Endometrium (tissue), 2 donors: Measurements from ENCODE around the gene YJEFN3.

Experiments used
- FAIRE-seq: peaks from 2 replicates; lab custom pipeline; 2012; peaks lifted over from hg19 to GRCh38; lab: Jason Lieb, UNC
- donor health status: control.
- donor health status: control.

YJEFN3 gene

DNA sequence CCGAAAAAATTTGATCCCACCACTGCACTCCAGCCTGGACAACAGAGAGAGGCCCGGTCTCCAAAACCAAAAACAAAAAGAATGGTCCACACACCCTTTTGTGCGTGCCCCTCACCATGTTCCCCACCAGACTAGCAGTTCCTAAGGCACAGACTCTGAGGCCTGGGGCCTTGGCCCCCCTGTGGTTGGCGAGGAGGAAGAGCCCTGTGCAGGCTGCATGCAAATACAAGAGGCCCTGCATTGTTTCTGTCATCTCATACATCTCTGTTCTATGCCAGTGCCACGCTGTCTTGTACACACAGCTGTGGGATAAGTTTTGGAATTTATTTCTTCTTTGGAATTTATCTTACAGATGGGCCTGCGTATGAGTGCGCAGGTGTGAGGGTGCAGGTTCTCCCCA, 4.7 kb upstream of the YJEFN3 start:
- FAIRE-seq: no peak

DNA sequence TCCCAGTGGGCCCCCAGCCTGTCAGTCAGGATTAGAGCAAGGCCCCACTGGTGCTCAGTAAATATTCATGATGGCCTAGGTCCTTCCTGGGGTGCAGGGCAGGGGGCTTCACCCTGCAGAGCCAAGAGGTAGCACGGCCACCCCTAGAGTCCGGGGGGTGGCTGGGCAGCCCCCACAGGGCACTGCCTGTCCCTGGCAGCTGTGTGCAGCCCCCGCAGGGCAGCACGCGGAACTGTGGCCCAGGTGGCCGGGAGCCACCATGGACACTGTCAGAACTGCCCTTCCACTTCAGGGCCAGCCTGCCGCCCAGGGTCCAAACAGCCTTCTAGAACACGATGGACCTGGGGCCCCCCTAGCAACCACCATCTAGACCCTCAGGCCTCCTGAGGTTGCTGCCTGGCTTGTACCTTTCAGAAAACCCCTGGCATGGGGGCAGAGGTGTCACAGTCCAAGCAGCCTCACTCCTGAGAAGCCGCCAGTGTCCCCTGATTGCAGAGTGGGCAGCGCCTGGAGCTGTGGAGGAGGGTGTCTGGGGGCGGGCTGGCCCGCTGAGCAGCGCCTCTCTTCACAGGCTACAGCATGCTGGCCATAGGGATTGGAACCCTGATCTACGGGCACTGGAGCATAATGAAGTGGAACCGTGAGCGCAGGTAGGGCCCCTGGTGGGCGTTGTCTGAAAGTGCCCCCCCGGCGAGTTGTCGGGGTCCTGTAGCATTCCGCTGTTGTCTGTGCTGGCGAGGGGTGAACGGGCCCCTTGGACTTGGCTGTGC, 2.9 kb upstream of the YJEFN3 start:
- FAIRE-seq: no peak

DNA sequence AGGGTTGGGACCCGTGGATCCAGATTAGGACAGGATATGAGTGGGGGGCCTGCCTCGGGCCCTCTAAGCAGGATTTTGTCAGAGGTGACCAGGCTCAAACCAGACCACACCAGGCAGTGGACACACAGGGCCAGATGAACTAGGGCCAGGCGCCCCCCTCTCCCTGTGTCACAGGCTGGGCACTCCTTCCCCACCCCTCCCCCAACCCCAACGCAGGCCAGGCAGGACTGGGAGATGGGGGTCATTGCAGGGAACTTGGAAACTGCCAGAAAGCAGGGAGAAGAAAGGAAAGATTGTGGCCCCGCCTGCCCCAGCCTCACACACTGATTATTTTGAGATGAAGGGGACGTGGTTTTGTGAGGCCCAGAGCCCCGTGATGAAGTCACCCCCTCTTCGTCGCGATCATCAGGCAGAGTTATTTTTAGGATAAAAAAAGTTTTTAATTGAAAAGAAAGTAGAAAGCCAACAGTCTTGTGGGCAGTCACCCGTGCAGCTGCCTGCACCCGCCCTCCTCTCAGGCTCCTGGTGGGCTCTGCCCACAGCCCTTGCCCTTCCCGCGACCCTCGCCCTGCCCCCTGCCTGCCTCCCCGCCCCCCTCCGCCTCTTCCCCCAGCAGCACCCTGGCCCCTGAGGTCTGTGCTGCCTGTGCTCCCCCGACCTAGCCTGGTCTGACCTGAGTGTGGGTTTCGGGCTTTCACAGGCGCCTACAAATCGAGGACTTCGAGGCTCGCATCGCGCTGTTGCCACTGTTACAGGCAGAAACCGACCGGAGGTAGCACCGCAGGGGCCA, 1.9 kb upstream of the YJEFN3 start:
- FAIRE-seq: no peak

DNA sequence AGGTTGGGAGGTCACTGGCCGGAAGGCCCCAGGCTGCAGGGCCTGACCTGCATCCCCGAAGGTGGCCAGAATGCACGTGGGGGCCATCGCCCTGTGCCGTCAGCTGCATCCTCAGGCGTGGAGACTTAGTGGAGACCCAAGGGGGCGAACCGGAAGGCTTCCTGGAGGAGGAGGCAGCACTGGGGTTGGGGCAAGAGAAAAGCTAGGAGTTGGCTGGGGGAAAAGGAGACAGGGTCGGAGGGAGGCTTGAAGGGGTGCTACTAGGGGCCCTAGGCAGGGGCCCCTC, 1.4 kb upstream of the YJEFN3 start:
- no peak for FAIRE-seq

DNA sequence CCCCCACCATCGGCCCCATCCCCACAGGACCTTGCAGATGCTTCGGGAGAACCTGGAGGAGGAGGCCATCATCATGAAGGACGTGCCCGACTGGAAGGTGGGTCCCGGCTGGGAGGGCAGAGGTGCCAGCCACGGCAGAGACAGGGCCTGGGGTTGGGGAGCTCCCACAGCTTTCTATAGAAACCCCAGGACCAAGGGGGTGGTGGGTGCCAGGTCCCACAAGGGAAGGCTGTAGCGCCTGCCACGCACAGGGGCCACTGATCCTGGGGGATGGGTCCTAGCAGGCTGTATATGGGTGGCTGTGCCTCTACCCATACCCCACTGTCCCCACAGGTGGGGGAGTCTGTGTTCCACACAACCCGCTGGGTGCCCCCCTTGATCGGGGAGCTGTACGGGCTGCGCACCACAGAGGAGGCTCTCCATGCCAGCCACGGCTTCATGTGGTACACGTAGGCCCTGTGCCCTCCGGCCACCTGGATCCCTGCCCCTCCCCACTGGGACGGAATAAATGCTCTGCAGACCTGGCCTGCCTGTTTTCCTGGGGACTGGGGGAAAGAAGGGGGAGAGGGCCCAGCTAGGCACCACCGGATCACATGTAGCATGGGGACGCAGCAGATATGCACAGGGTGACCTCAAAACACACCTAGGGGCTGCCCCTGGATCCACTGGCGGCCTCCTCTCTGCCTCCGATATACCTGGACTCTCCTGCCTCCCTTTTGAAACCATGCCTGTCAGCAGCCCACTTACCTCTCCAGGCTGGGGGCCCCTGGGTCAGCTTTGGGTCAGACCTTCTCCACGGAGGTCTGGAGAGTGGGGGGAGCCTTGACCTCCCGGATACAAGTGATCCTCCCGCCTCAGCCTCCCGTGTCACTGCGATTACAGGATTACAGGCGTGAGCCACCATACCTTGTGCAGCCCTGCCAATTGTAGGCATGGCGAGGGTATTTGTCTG, 761 bp upstream of the YJEFN3 start:
- FAIRE-seq: no peak

DNA sequence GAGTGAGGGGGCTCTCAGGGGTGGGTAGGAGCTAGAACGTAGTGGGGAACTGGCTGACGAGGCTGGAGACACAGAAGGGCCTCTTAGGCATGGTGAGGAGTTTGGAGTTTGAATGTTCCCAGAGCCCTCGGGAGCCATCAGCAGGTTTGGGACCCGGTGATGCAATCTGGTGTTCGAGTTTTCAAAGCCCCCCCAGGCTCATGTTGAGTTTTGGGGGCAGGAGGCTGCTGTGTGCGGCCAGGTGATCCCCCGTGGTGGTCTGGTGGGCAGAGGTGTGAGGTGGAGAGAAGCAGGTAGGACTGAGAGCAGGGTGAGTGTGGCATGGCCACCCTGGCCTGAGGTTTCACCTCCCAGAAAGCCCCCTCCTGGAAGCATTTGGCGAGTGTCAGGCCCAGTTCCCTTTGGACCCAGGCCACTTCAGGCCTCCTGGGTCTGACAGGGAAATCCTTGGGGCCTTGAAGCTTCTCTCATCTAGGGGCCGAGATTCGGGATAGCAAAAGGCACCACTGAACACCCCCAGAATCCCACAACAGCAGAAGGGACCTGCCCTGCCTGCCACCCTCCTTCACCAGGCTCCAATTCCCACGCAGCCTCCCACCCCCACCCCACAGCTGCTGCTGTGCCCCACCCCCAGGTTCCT, 1.2 kb downstream of the YJEFN3 start:
- FAIRE-seq: no peak

DNA sequence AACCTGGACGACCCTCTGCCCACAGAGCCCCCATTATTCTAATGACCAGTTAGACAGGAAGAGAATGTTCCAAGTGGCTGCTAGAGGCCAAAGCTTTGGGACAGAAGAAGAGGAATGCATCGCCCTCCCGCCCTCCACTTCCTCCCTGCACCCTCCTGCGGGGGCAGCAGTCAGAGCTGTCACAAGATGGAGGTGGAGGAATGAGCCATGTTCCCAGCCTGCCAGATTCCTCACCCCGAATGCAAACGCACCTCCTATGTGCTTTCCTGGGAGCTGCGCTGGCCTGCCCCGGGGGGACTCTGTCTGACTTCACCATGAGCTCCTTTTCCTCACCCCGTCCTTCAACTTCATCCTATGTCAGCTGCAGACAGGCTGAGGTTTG, 1.7 kb downstream of the YJEFN3 start:
- FAIRE-seq: no peak

DNA sequence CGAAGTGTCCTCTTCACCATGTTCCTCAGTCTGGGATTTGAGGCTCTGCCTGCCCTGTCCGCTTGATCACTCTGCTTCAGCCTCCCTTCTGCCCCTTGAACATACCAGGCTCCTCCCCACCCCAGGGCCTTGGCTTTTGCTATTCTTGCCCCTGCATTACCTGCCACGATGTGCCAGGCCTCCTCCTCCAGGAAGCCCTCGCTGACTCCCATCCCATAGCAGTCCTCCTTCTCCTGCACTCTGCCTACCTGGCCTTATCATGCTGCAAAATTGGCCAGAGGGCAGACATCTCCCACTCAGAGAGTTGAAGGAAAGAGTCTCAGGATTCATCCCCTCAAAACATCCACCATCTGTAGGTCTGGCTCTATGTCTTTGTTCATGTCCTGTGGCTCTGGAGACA, 2.2 kb downstream of the YJEFN3 start:
- no peak for FAIRE-seq

DNA sequence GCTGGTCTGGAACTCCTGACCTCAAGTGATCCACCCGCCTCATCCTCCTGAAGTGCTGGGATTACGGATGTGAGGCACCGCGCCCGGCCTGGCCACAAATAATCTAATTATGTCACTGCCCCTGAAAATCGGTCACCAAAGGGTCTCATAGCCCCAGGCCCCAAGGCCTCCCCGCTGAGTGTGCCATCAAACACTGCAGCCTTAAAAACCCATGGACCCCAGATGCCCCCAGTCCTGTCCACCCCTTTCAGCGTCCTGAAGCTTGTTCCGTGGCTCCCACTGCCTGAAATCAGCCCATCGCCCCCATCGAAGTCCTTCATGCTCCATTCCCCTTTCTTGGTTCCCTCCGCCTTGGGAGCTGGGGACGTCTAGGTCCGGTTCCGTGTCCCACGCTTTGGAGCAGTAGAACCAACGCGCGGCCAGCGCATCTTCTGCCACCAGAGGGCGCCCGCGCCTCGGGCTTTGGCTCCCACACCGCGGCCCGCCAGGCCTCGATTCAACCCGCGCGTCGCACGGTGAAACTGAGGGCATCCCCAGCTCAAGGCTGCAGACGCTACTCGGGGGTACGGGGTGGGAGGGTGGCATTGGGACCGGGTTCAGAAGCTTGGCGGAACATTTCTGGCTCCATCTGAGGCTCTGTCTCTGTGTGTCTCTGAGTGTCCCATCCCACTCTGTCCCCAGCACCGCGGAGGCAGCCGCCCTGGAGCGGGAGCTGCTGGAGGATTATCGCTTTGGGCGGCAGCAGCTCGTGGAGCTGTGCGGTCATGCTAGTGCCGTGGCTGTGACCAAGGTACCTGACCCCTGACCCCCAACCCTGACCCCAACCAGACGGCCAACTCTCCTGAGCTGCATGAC, 3.5 kb downstream of the YJEFN3 start:
- no peak for FAIRE-seq

DNA sequence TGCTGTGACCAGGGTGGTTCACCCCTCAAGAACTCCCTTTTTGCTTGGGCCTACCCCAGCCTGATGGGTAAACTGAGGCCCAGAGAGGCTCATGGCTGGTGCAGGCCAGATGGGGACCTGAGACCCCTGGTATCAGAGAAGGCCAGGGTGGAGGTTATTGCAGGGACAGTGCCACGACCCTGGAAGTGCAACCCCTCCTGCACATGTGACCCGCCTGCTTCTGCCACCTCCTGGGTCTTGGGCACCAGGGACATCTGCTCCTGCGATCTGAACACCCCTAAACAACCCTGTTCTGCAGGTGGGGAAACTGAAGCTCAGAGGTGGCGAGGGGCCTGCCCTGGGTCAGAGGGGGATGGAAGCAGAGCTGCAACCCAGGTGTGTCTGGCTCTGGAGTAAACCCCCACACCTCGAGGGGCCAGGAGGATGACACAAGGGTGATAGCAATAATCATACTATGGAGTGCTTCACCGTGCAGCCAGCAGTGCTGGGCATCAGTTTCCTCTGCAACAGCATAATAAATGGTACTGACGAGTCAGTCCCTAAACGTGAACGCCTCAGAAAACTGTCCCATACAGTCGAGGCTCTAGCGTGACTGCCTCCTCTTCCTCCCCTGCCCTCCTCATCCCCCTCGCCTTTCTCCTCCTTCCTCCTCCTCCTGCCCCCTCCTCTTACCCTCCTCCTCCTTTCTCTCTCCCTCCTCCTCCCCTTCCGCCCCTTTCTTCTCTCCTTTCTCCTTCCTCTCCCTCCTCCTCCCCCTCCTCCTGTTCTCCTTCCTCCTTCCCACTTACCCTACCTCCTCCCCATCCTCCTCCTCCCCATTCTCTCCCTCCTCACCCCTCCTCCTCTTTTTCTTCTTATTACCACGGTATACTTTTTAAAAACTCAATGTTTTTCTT, 4.3 kb downstream of the YJEFN3 start:
- no peak for FAIRE-seq

DNA sequence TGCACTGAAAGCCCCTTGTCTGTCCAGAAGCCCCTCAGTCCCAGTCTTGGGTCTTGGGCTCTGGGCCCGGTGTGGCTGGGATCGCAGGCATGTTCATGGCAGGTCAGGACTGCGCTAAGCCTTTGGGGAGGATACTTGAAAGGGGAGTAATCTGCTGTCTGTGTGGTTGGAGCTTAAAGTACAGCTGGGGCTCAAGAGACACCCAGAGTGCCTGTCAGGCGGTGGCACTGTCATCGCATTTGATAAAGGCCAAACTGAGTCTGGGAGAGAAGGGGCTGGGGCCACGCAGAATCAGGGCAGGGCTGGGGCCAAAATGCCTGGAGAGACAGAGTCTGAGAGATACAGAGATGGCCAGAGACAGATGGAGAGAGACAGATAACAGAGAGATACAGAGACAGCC, 5.1 kb downstream of the YJEFN3 start:
- no peak for FAIRE-seq

DNA sequence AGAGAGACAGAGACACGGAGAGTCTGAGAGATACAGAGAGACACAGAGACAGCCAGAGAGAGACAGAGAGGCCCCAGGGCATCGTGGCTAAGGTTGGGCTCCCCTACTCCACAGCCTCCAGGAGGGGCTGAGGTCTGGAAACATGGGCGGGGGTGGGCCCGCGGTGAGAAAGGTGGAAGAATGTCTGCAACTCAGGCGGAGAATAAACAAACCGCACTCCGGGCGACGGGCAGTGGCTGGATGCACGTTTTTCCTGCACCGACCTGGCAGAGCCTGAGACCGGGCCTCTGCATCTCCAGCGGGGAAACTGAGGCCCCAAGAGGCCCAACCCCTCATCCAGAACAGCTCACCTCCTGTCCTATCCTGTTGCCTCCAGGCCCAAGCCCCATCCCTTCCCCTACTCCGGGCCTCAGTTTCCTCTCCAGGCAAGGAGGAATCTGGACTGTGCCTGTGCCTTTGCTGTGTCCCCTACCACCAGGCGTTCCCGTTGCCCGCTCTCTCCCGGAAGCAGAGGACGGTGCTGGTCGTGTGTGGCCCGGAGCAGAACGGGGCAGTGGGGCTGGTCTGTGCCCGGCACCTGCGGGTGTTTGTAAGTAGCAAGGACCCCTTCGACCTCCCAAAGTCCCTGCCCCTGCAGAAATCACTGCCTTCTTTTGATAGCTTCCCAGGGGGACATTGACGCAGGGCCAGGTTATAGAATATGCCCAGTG, 6.0 kb downstream of the YJEFN3 start:
- FAIRE-seq: no peak

DNA sequence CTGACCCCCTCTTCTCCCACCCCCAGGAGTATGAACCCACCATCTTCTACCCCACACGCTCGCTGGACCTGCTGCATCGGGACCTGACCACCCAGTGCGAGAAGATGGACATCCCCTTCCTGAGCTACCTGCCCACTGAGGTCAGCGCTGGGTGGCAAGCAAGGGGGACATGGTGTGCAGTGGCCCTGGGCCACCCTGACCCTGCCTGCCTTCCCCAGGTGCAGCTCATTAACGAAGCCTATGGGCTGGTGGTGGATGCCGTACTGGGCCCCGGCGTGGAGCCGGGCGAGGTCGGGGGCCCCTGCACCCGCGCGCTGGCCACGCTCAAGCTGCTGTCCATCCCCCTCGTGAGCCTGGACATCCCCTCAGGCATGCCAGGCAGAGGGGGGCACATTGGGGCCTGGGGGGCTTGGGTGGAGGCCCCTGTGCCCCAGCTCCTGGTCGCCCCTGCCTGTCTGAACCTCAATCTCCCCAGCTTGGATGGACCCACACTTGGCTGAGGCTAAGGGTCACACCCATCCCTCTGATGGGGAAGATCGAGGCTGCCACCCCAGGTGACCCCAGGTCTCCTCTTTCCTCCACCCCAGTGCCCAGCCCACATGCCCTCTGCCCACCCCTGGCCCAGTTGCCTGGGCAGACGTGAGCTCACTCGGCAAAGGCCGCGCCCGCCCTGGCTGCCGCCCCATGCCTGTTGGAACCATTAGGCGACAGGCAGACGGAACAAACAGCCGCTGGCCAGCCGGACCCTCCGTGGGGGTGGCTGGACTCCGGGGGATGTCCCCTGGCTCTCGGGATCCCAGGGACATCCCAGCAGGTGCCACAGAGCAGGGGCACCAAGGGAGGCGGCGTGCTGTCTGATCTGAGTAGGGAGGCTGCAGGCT, 6.8 kb downstream of the YJEFN3 start:
- no peak for FAIRE-seq

DNA sequence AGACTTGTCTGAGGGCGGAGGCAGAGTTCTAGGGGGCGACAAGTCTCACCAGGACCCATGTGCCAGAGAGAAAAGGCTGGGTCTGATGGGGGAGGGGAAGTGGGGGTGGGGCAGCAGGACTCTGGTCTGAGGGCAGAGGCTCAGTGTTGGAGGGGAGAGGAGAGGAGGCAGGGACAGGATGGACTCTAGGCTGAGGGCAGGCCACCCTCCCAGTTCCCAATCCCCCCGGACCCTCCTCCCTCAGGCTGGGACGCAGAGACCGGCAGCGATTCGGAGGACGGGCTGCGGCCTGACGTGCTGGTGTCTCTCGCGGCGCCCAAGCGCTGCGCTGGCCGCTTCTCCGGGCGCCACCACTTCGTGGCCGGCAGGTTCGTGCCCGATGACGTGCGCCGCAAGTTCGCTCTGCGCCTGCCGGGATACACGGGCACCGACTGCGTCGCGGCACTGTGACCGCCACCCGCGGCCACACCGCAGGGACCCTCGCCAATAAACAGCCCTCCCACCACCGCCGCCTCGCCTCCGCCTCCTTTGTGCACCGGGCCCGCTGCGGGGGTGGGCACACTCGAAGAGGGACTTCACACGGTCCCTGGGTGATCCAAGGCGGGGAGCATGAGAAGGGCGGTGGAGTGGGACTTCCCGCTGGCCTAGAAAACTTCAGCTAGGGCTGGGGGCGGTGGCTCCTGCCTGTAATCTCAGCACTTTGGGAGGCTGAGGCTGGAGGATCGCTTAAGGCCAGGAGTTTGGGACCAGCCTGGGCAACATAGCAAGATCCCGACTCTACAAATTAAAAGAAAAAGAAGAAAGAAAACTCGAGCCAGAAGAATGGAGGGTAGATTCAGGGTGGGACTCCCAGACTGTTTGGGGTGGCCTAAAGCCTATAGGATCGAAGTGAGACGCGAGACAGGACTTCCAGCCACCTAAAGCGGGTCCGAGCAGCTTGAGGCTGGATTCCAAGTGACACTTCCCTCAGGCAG, 8.7 kb downstream of the YJEFN3 start:
- no peak for FAIRE-seq

DNA sequence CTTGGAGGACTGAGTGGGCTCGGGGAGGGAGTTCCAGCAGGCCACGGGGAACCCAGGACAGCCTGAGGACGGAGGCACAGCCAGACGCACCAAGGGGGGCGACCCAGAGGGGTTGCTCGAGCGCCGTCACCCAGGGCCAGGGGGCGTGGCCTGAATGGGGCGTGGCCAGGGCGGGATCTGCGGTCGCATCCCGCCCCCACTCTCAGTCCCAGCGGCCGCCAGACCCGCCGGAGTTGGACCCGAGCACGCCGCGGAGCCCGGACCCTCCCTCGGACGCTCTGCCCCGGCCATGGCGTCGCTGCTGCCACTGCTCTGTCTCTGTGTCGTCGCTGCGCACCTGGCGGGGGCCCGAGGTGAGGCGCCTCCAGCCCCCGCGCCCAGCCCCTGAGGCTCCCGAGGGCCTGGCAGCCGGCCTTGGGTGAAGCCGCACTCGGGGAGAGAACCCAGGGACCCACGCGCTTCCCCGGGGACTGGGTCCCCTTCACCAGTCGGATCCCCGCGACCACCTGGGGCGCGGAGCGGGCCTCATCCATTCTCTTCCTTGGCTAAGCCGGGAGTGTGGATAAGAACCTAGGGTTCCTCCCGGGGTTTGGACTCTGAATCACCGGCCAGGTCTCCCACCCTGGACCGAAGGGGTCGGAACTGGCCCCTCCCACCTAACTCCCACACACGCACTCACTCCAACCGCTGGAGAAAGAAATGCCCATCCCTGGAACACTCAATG, 9.5 kb downstream of the YJEFN3 start, which contains the start of gene CILP2:
CILP2 (plus strand) TSS at position 205 of the 724 bp plus-strand sequence; CDS start at position 290, 85 bp downstream.
- FAIRE-seq: no peak

DNA sequence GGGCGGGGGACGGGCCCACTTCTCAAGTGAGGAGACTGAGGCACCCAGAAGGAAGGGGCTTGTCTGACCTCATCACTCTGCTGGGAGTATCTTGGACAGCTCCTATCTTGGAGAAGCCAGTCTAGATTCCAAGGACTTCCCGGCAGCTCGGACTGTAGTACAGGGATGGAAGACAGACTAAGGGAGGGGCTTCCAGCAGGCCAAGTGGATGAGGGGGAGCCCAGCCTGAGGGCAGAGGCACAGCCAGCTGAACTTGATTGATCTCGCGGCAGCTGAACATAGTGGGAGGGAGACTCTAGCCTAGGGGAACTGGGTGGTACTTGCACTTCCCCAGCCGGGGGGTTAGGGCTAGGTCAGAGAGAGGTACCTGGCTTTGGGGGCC, 10.1 kb downstream of the YJEFN3 start:
- FAIRE-seq: no peak

DNA sequence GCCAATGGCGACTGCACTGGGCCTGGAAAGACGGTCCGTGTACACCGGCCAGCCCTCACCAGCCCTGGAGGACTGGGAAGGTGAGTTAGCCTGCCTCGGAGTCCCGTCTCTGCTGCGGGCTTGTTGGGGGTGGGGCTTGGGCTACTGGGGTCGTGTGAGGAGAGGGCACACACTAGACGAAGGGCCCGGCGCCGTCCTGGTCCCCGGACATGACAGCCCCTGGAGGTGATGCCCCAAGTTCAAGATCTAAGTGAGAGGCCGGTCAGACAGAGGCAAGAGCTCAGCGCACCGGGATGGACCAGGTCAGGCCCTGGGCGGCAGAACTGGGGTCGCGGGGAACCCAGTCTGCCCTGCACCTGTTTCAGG, 11.0 kb downstream of the YJEFN3 start:
- no peak for FAIRE-seq
